Gastroesophageal sphincter (tissue), 4 donors: ENCODE measurements around the gene MCM3AP. TPM values are rescaled to one million over a fixed set of nuclear protein-coding genes. Genes with fewer than 3 reads are reported as not detected.

Source experiments
- ATAC-seq: fragments of 150-250 bp; one replicate; pipeline ENCODE4 v1.9.1; 2016; ENCODE audit warnings: mild to moderate bottlenecking, moderate library complexity
- H3K27ac ChIP-seq, 4 donors: fragments of 200-600 bp; sonication (generic) in 3 of 4; 1 replicate in 3 of 4; 2 replicates in 1 of 4; pipeline ENCODE4 v1.5.1; 2016 to 2019
- H3K27me3 ChIP-seq: fragments of 200-600 bp; sonication (generic); one replicate; pipeline ENCODE4 v1.5.1; 2019
- H3K36me3 ChIP-seq, 2 donors: fragments of 200-600 bp; sonication (generic); one replicate each; pipeline ENCODE4 v1.5.1; 2019; ENCODE audit warnings: control low read depth in 1 of 2
- H3K4me1 ChIP-seq, 3 donors: fragments of 200-600 bp; sonication (generic); 1 replicate in 2 of 3; 2 replicates in 1 of 3; pipeline ENCODE4 v1.5.1; 2016 to 2019; ENCODE audit warnings: control low read depth in 2 of 3
- H3K4me3 ChIP-seq, 2 donors: fragments of 200-600 bp; sonication (generic); one replicate each; pipeline ENCODE4 v1.5.1; 2019; ENCODE audit warnings: mild to moderate bottlenecking in 1 of 2, moderate library complexity in 1 of 2
- H3K9me3 ChIP-seq, 3 donors: fragments of 200-600 bp; sonication (generic); one replicate each; pipeline ENCODE4 v1.5.1; 2017 to 2019; ENCODE audit warnings: control low read depth in 2 of 3
- CTCF ChIP-seq, 4 experiments: fragments of 200-600 bp in 2 of 4; fragments of 450-650 bp in 2 of 4; sonication (generic) in 1 of 4; IDR thresholded peaks; one replicate each; pipeline ENCODE4 v1.5.1; 2017 to 2019; ENCODE audit warnings: antibody characterized with exemption in 4 of 4, mild to moderate bottlenecking in 2 of 4, moderate library complexity in 2 of 4
- EP300 ChIP-seq: sonication (generic); formaldehyde crosslinking; IDR thresholded peaks from one replicate; pipeline ENCODE4 v1.6.1; 2017; ENCODE audit warnings: antibody characterized with exemption, mild to moderate bottlenecking
- POLR2A ChIP-seq, 2 donors: fragments of 450-650 bp; IDR thresholded peaks; one replicate each; pipeline ENCODE4 v1.6.1; 2017; ENCODE audit warnings: antibody characterized with exemption in 2 of 2, mild to moderate bottlenecking in 2 of 2, moderate library complexity in 1 of 2
- POLR2AphosphoS5 ChIP-seq: sonication (generic); formaldehyde crosslinking; IDR thresholded peaks from one replicate; pipeline ENCODE4 v1.6.1; 2017; ENCODE audit warnings: antibody characterized with exemption
- WGBS, 2 donors: methylation state at CpG; one replicate each; pipeline ENCODE4 v1.1.5; 2018; ENCODE audit warnings: low coverage in 1 of 2; 5-methylcytosine and 5-hydroxymethylcytosine counted together
- total RNA-seq, 4 donors: library from RNA; depleted of rRNA; stranded (reverse); fragments of >200 nt; gene quantifications; one replicate each; pipeline ENCODE4 v1.1.0, GENCODE V29; 2016

Gene MCM3AP
- total RNA-seq, 4 donors from 2014 or later, result 61.6 to 95.4 (median 71.7) TPM

- 82 to 91% methylated on average over 5 to 9 of the region's 18 CpGs for WGBS, 2 donors
- no peak for ATAC-seq
- no peaks in the 10 kb centered on the region for H3K4me1 ChIP-seq
These were observed 72.5 kb downstream of the MCM3AP start for GRCh38 chr21:46212721-46213484.

GRCh38 chr21:46211786-46212720 is 73.4 kb downstream of the MCM3AP start:
- 47 to 68% methylated on average over 2 to 8 of the region's 23 CpGs for WGBS, 2 donors
- peaks cover 0 to 100% of the 10 kb centered on the region in 2 donors for H3K36me3 ChIP-seq
- no peak overlapping the region for H3K27ac ChIP-seq

More at GRCh38 chr21:46212721-46213484, 72.5 kb downstream of the MCM3AP start:
- no peak overlapping the region for H3K4me3 ChIP-seq
- H3K9me3 ChIP-seq, result no peaks in the 10 kb centered on the region
- no peak for TF ChIP-seq CTCF (IDR thresholded peaks at IDR 0.05)
- no peak for TF ChIP-seq EP300
- no peak for TF ChIP-seq POLR2AphosphoS5
- no peak for TF ChIP-seq POLR2A (IDR thresholded peaks at IDR 0.05)
- no peak overlapping the region for H3K27ac ChIP-seq
- peaks cover 0 to 100% of the 10 kb centered on the region in 2 donors for H3K36me3 ChIP-seq
- H3K27me3 ChIP-seq, result no peaks in the 10 kb centered on the region

GRCh38 chr21:46211376-46211775 is 74.0 kb downstream of the MCM3AP start:
- peaks cover 0 to 100% of the 10 kb centered on the region in 2 donors for H3K36me3 ChIP-seq
- no peak for TF ChIP-seq POLR2AphosphoS5
- no peaks in the 10 kb centered on the region for H3K4me1 ChIP-seq
- 77% methylated on average over 3 of the region's 7 CpGs; no CpG with 5 or more reads in 1 of the 2 donors for WGBS, 2 donors
- H3K9me3 ChIP-seq, result no peaks in the 10 kb centered on the region
- no peak overlapping the region for H3K27ac ChIP-seq
- no peak for ATAC-seq
- H3K27me3 ChIP-seq, result no peaks in the 10 kb centered on the region
- H3K4me3 ChIP-seq, result no peak overlapping the region

More at GRCh38 chr21:46211786-46212720, 73.4 kb downstream of the MCM3AP start:
- ATAC-seq, result no peak
- Histone ChIP-seq H3K27me3 (no peaks in the 10 kb centered on the region), H3K9me3 (no peaks in the 10 kb centered on the region), H3K4me3 (no peak overlapping the region), H3K4me1 (no peaks in the 10 kb centered on the region)
- TF ChIP-seq POLR2A (IDR thresholded peaks at IDR 0.05) (no peak), CTCF (IDR thresholded peaks at IDR 0.05) (no peak), POLR2AphosphoS5 (no peak), EP300 (no peak)

- H3K27ac ChIP-seq, result no peak overlapping the region
- 100% methylated on average over 3 of the region's 16 CpGs; no CpG with 5 or more reads in 1 of the 2 donors for WGBS, 2 donors
- ATAC-seq, result no peak
- H3K4me1 ChIP-seq, result no peaks in the 10 kb centered on the region
- no peaks in the 10 kb centered on the region for H3K9me3 ChIP-seq
- H3K4me3 ChIP-seq, result no peak overlapping the region
- TF ChIP-seq POLR2AphosphoS5 (no peak), POLR2A (IDR thresholded peaks at IDR 0.05) (no peak), CTCF (IDR thresholded peaks at IDR 0.05) (no peak), EP300 (no peak)
- H3K27me3 ChIP-seq, result no peaks in the 10 kb centered on the region
- peaks cover 0 to 100% of the 10 kb centered on the region in 2 donors for H3K36me3 ChIP-seq
These were observed 74.9 kb downstream of the MCM3AP start for GRCh38 chr21:46210378-46211136.
